H9 (cell line): ENCODE data around the gene ITCH. TPM values are rescaled to one million over a fixed set of nuclear protein-coding genes. Genes with fewer than 3 reads are reported as not detected.
A peak's percentile ranks its signal among the peaks of the same experiment; 100 is the strongest.
"Not testable (repeated sequence)": the region's sequence is repeated elsewhere in the genome, so short reads cannot be mapped to it uniquely, and the experiment has no call there.

Experiments
- DNase-seq: peaks from one replicate; pipeline ENCODE4 v3.0.0-alpha.2; 2017
- H2AFZ ChIP-seq: one replicate; pipeline ENCODE4 v1.6.1; 2013; ENCODE audit warnings: mild to moderate bottlenecking, low read length, control low read depth, moderate library complexity
- H2AK5ac ChIP-seq: 2 replicates; pipeline ENCODE4 v1.6.1; 2013; ENCODE audit warnings: low read length, control low read depth, mixed read lengths; ENCODE audit not compliant: insufficient read length
- H2BK120ac ChIP-seq: one replicate; pipeline ENCODE4 v1.6.1; 2013; ENCODE audit warnings: low read depth, mild to moderate bottlenecking, low read length, control low read depth, inconsistent platforms; ENCODE audit not compliant: poor library complexity, severe bottlenecking
- H2BK12ac ChIP-seq: 2 replicates; pipeline ENCODE4 v1.6.1; 2013; ENCODE audit warnings: low read length, control low read depth, mixed read lengths, low read depth; ENCODE audit not compliant: insufficient read length
- H2BK15ac ChIP-seq: 2 replicates; pipeline ENCODE4 v1.6.1; 2013; ENCODE audit warnings: low read depth, low read length, control low read depth
- H2BK20ac ChIP-seq: one replicate; pipeline ENCODE4 v1.6.1; 2013; ENCODE audit warnings: low read depth, mild to moderate bottlenecking, low read length, control low read depth, inconsistent platforms; ENCODE audit not compliant: poor library complexity, severe bottlenecking
- H2BK5ac ChIP-seq: 2 replicates; pipeline ENCODE4 v1.6.1; 2013; ENCODE audit warnings: low read length, control low read depth, mixed read lengths; ENCODE audit not compliant: insufficient read length
- H3K14ac ChIP-seq: 2 replicates; pipeline ENCODE4 v1.6.1; 2013; ENCODE audit warnings: low read length, control low read depth; ENCODE audit not compliant: insufficient read depth
- H3K18ac ChIP-seq: 2 replicates; pipeline ENCODE4 v1.6.1; 2013; ENCODE audit warnings: low read depth, mild to moderate bottlenecking, mixed read lengths, low read length, control low read depth; ENCODE audit not compliant: insufficient read length
- H3K23ac ChIP-seq: 2 replicates; pipeline ENCODE4 v1.6.1; 2013; ENCODE audit warnings: low read length, control low read depth, mixed read lengths, low read depth; ENCODE audit not compliant: insufficient read length
- H3K23me2 ChIP-seq: 2 replicates; pipeline ENCODE4 v1.6.1; 2013; ENCODE audit warnings: low read depth, mild to moderate bottlenecking, mixed read lengths, low read length, control low read depth; ENCODE audit not compliant: insufficient read length, poor library complexity, severe bottlenecking
- H3K27ac ChIP-seq: 2 replicates; pipeline ENCODE4 v1.5.1; 2013; ENCODE audit warnings: low read length, control low read depth, mixed read lengths, low read depth; ENCODE audit not compliant: insufficient read length
- H3K27me3 ChIP-seq: 2 replicates; pipeline ENCODE4 v1.6.1; 2013; ENCODE audit warnings: low read length, control low read depth, inconsistent platforms; ENCODE audit not compliant: insufficient read depth
- H3K4ac ChIP-seq: 2 replicates; pipeline ENCODE4 v1.6.1; 2013; ENCODE audit warnings: low read depth, mild to moderate bottlenecking, control low read depth, inconsistent platforms, low read length, moderate library complexity
- H3K4me1 ChIP-seq: 2 replicates; pipeline ENCODE4 v1.6.1; 2013; ENCODE audit warnings: low read length, control low read depth, inconsistent platforms; ENCODE audit not compliant: insufficient read depth
- H3K4me2 ChIP-seq: 2 replicates; pipeline ENCODE4 v1.6.1; 2013; ENCODE audit warnings: low read length, control low read depth, mixed read lengths; ENCODE audit not compliant: insufficient read length, insufficient read depth
- H3K56ac ChIP-seq: 2 replicates; pipeline ENCODE4 v1.6.1; 2013; ENCODE audit warnings: low read depth, mild to moderate bottlenecking, mixed read lengths, low read length, control low read depth; ENCODE audit not compliant: insufficient read length
- H3K79me1 ChIP-seq: 2 replicates; pipeline ENCODE4 v1.6.1; 2013; ENCODE audit warnings: low read depth, mild to moderate bottlenecking, moderate library complexity, low read length, control low read depth, inconsistent platforms; ENCODE audit not compliant: insufficient read depth, poor library complexity, severe bottlenecking
- H3K79me2 ChIP-seq: 2 replicates; pipeline ENCODE4 v1.6.1; 2013; ENCODE audit warnings: low read length, control low read depth, inconsistent platforms; ENCODE audit not compliant: insufficient read depth
- H3K9ac ChIP-seq: 2 replicates; pipeline ENCODE4 v1.6.1; 2013; ENCODE audit warnings: low read length, control low read depth, mixed read lengths; ENCODE audit not compliant: insufficient read length; ENCODE audit errors: extremely low read depth
- H3K9me3 ChIP-seq: one replicate; pipeline ENCODE4 v1.6.1; 2013; ENCODE audit warnings: low read depth, low read length, inconsistent platforms; ENCODE audit not compliant: control insufficient read depth
- H3T11ph ChIP-seq: one replicate; pipeline ENCODE4 v1.6.1; 2013; ENCODE audit warnings: mild to moderate bottlenecking, low read length, control low read depth, inconsistent platforms
- H4K20me1 ChIP-seq: one replicate; pipeline ENCODE4 v1.6.1; 2013; ENCODE audit not compliant: control insufficient read depth, insufficient read length, insufficient read depth
- H4K5ac ChIP-seq: 2 replicates; pipeline ENCODE4 v1.6.1; 2013; ENCODE audit warnings: low read depth, mild to moderate bottlenecking, mixed read lengths, low read length, control low read depth; ENCODE audit not compliant: insufficient read length
- H4K8ac ChIP-seq: replicated peaks from 2 replicates; pipeline ENCODE4 v1.6.1; 2013; ENCODE audit warnings: low read length, control low read depth, mixed read lengths, low read depth; ENCODE audit not compliant: insufficient read length
- H4K91ac ChIP-seq: 2 replicates; pipeline ENCODE4 v1.6.1; 2013; ENCODE audit warnings: low read depth, mild to moderate bottlenecking, moderate library complexity, mixed read lengths, low read length, control low read depth; ENCODE audit not compliant: insufficient read length
- H3K27ac Mint-ChIP-seq, 3 experiments: 2 replicates in 2 of 3; 3 replicates in 1 of 3; pipeline ENCODE4 v1.8.0; 2020 to 2021; ENCODE audit warnings: mixed read lengths in 3 of 3, mild to moderate bottlenecking in 1 of 3, moderate library complexity in 1 of 3
- H3K27me3 Mint-ChIP-seq: 2 replicates; pipeline ENCODE4 v1.8.0; 2021; ENCODE audit warnings: low read depth, mild to moderate bottlenecking, moderate library complexity, mixed read lengths
- H3K36me3 Mint-ChIP-seq, 3 experiments: 2 replicates in 2 of 3; 3 replicates in 1 of 3; pipeline ENCODE4 v1.8.0; 2020 to 2021; ENCODE audit warnings: low read depth in 3 of 3, mixed read lengths in 3 of 3; ENCODE audit not compliant: insufficient read depth in 1 of 3
- H3K4me1 Mint-ChIP-seq, 2 experiments: 2 replicates each; pipeline ENCODE4 v1.8.0; 2020; ENCODE audit warnings: mixed read lengths in 2 of 2
- H3K4me3 Mint-ChIP-seq, 2 experiments: 2 replicates in 1 of 2; 3 replicates in 1 of 2; pipeline ENCODE4 v1.8.0; 2020 to 2021; ENCODE audit warnings: mild to moderate bottlenecking in 2 of 2, mixed read lengths in 2 of 2, moderate library complexity in 1 of 2
- H3K9me3 Mint-ChIP-seq, 2 experiments: 2 replicates in 1 of 2; 3 replicates in 1 of 2; pipeline ENCODE4 v1.8.0; 2020; ENCODE audit warnings: mild to moderate bottlenecking in 2 of 2, mixed read lengths in 2 of 2, moderate library complexity in 1 of 2
- WGBS: extraction: QIAGEN DNeasy Blood & Tissue Kit; methylation state at CpG from one replicate; pipeline ENCODE4 v1.1.7; 2013; ENCODE audit warnings: missing lambda C conversion rate, low lambda C conversion rate, mixed read lengths; ENCODE audit not compliant: insufficient read length; ENCODE audit errors: extremely low coverage; 5-methylcytosine and 5-hydroxymethylcytosine counted together
- total RNA-seq: library from RNA; stranded (reverse); gene quantifications from 2 replicates; pipeline ENCODE4 v1.2.1, GENCODE V29; 2021
- TF ChIP-seq, protein P1 (sequence below): fragments of 200-600 bp; sonication (generic); conservative IDR thresholded peaks from 3 replicates; pipeline ENCODE4 v1.8.0; 2021; ENCODE audit warnings: antibody characterized with exemption, mild to moderate bottlenecking

The ITCH gene
- total RNA-seq, 1 experiment from 2014 or later: 55.9 TPM

DNA sequence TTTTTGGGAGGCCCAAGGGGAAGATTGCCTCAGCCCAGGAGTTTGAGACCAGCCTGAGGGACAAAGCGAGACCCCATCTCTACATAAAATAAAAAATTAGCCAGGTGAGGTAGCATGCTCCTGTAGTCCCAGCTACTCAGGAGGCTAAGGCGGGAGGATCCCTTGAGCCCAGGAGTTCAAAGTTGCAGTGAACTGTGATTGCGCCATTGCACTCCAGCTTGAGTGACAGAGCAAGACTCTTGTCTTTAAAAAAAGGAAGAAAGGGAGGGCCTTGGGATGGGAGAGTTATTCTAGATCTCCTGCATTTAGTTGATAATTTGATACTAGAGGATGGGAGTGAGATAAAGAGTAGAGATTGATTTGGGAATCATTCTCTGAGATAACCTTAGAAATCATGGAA, 68.1 kb downstream of the ITCH start:
- Histone ChIP-seq H3K4me2 (no peak overlapping the region), H2BK120ac (no peak overlapping the region), H3K14ac (no peak overlapping the region), H3K79me1 (no peaks in the 10 kb centered on the region), H4K5ac (no peak overlapping the region), H3K56ac (no peak overlapping the region), H4K8ac (no peak overlapping the region), H4K20me1 (no peaks in the 10 kb centered on the region), H3K23me2 (no peaks in the 10 kb centered on the region), H3K9ac (no peak overlapping the region), H2AK5ac (no peak overlapping the region), H3K4me1 (no peaks in the 10 kb centered on the region), H3K23ac (no peak overlapping the region), H3K4ac (no peak overlapping the region), H2BK5ac (no peak overlapping the region), H3K18ac (no peak overlapping the region), H4K91ac (no peak overlapping the region), H3K9me3 (no peaks in the 10 kb centered on the region), H3K27ac (no peak overlapping the region), H2BK20ac (no peak overlapping the region), H2BK12ac (no peak overlapping the region), H3K79me2 (no peaks in the 10 kb centered on the region), H3K27me3 (no peaks in the 10 kb centered on the region), H2BK15ac (no peak overlapping the region), H3T11ph (no peak overlapping the region), H2AFZ (no peak overlapping the region)
- Mint-ChIP-seq H3K27me3 (no peaks in the 10 kb centered on the region), H3K4me3 (no peak overlapping the region), H3K9me3 (no peaks in the 10 kb centered on the region), H3K36me3 (peaks cover 0 to 33% (median 6%) of the 10 kb centered on the region in 3 experiments; a peak in 5 of 7 replicates), H3K27ac (peak overlapping the region in 1 of 3 experiments; percentile 31; a peak in 1 of 7 replicates), H3K4me1 (no peaks in the 10 kb centered on the region)
- no CpG with 5 or more reads among the region's 3 CpGs for WGBS
- DNase-seq: no peak
- TF ChIP-seq, protein P1, sequence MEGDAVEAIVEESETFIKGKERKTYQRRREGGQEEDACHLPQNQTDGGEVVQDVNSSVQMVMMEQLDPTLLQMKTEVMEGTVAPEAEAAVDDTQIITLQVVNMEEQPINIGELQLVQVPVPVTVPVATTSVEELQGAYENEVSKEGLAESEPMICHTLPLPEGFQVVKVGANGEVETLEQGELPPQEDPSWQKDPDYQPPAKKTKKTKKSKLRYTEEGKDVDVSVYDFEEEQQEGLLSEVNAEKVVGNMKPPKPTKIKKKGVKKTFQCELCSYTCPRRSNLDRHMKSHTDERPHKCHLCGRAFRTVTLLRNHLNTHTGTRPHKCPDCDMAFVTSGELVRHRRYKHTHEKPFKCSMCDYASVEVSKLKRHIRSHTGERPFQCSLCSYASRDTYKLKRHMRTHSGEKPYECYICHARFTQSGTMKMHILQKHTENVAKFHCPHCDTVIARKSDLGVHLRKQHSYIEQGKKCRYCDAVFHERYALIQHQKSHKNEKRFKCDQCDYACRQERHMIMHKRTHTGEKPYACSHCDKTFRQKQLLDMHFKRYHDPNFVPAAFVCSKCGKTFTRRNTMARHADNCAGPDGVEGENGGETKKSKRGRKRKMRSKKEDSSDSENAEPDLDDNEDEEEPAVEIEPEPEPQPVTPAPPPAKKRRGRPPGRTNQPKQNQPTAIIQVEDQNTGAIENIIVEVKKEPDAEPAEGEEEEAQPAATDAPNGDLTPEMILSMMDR: no peak

DNA sequence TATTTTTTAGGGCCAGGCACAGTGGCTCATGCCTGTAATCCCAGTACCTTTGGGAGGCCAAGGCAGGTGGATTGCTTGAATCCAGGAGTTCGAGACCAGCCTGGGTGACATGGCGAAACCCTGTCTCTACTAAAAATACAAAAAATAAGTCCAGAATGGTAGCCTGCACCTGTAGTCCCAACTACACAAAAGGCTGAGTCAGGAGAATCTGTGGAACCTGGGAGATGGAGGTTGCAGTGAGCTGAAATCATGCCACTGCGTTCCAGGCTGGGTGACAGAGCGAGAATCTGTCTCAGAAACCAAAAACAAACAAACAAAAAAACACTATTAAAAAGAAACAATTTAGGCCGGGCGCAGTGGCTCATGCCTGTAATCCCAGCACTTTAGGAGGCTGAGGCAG, 69.6 kb downstream of the ITCH start:
- peaks cover 0 to 31% (median 4%) of the 10 kb centered on the region in 3 experiments; a peak in 5 of 7 replicates for H3K36me3 Mint-ChIP-seq

More for the DNA sequence above, 69.6 kb downstream of the ITCH start:
- H4K5ac ChIP-seq, H2AK5ac ChIP-seq, H2BK5ac ChIP-seq, H3K27me3 ChIP-seq, H3K4ac ChIP-seq, H3K4me2 ChIP-seq, H3K4me3 Mint-ChIP-seq, H4K8ac ChIP-seq, H3K56ac ChIP-seq, H3K79me2 ChIP-seq, H3K27ac ChIP-seq, H2AFZ ChIP-seq, H4K20me1 ChIP-seq, H2BK120ac ChIP-seq, H3K18ac ChIP-seq, H3K4me1 Mint-ChIP-seq, H3K9ac ChIP-seq, H3K4me1 ChIP-seq, H4K91ac ChIP-seq, H3T11ph ChIP-seq, H3K23ac ChIP-seq, H2BK15ac ChIP-seq, H3K9me3 Mint-ChIP-seq, H3K23me2 ChIP-seq, H2BK20ac ChIP-seq, H3K9me3 ChIP-seq, DNase-seq, H2BK12ac ChIP-seq, H3K79me1 ChIP-seq, H3K14ac ChIP-seq, H3K27me3 Mint-ChIP-seq: not testable (repeated sequence)
- WGBS: no CpG with 5 or more reads among the region's 6 CpGs
- H3K27ac Mint-ChIP-seq: peak overlapping the region in 1 of 3 experiments; percentile 31; a peak in 1 of 7 replicates
